GM12878 (cell line): ENCODE data around the gene GABBR2. TPM values are rescaled to one million over a fixed set of nuclear protein-coding genes. Genes with fewer than 3 reads are reported as not detected.

Source experiments
- ATAC-seq: fragments of 200-7000 bp; cut with Tn5 transposase; 3 replicates; pipeline ENCODE4 v1.9.1; 2020; ENCODE audit warnings: mild to moderate bottlenecking, moderate library complexity
- BruUV-seq: library from RNA; stranded (reverse); fragments of 400-500 nt; replicated peaks from 2 replicates; lab custom pipeline; 2021; lab: Mats Ljungman, UMichigan
- CTCF ChIA-PET: fragments of 300-600 bp; sonication (Branson Sonifier 250); formaldehyde crosslinking; extraction: SDS; loops from one replicate; lab custom pipeline; 2021; ENCODE audit warnings: inconsistent platforms; lab: Yijun Ruan, JAX
- POLR2A ChIA-PET: fragments of 350-600 bp; formaldehyde crosslinking; extraction: SDS; loops from one replicate; lab custom pipeline; 2021; ENCODE audit warnings: inconsistent platforms; lab: Charles Lee
- RAD21 ChIA-PET: fragments of 300-600 bp; sonication (Branson Sonifier 250); formaldehyde crosslinking; loops from one replicate; lab custom pipeline; 2023; ENCODE audit warnings: antibody characterized with exemption; ENCODE audit not compliant: unreplicated experiment; lab: Charles Lee
- SMC1A ChIA-PET: fragments of 300-600 bp; sonication (Branson Sonifier 250); formaldehyde crosslinking; loops from one replicate; lab custom pipeline; 2023; ENCODE audit not compliant: unreplicated experiment, uncharacterized antibody; lab: Charles Lee
- DNase-seq: peaks from one replicate; pipeline ENCODE4 v3.0.0-alpha.2; 2011; ENCODE audit warnings: low read depth, low spot score
- FAIRE-seq: peaks from 3 replicates; lab custom pipeline; 2011; peaks lifted over from hg19 to GRCh38; lab: Jason Lieb, UNC
- H2AFZ ChIP-seq: 2 replicates; pipeline ENCODE4 v1.6.0; 2011; ENCODE audit warnings: low read depth, low read length, control low read depth; ENCODE audit not compliant: control insufficient read depth
- H3K27ac ChIP-seq: 2 replicates; pipeline ENCODE4 v1.5.1; 2011; ENCODE audit warnings: control low read depth; ENCODE audit not compliant: control insufficient read depth, insufficient read depth
- H3K27me3 ChIP-seq, 2 experiments: replicated peaks in 1 of 2; 2 replicates each; pipeline versions ENCODE4 v1.6.0 to v1.6.1; 2011; ENCODE audit warnings: low read length in 1 of 2; ENCODE audit not compliant: control insufficient read depth in 2 of 2, insufficient read depth in 2 of 2
- H3K36me3 ChIP-seq, 2 experiments: 2 replicates each; pipeline ENCODE4 v1.5.1; 2011; ENCODE audit warnings: low read length in 1 of 2; ENCODE audit not compliant: control insufficient read depth in 2 of 2, insufficient read depth in 2 of 2
- H3K4me1 ChIP-seq: 2 replicates; pipeline ENCODE4 v1.6.1; 2011; ENCODE audit warnings: mild to moderate bottlenecking, low read length, moderate library complexity, mixed read lengths; ENCODE audit not compliant: control insufficient read depth, insufficient read depth
- H3K4me2 ChIP-seq: 2 replicates; pipeline ENCODE4 v1.6.0; 2011; ENCODE audit warnings: control low read depth; ENCODE audit not compliant: control insufficient read depth, insufficient read depth
- H3K4me3 ChIP-seq: fragments of 200-600 bp; sonication (generic); 2 replicates; pipeline ENCODE4 v1.5.1; 2016
- H3K79me2 ChIP-seq: 2 replicates; pipeline ENCODE4 v1.6.0; 2011; ENCODE audit warnings: low read length; ENCODE audit not compliant: control insufficient read depth, insufficient read depth
- H3K9ac ChIP-seq: 2 replicates; pipeline ENCODE4 v1.8.0; 2011; ENCODE audit warnings: low read length, control low read depth, mixed read lengths; ENCODE audit not compliant: control insufficient read depth, insufficient read depth
- H3K9me3 ChIP-seq: replicated peaks from 3 replicates; pipeline ENCODE4 v1.5.1; 2011; ENCODE audit warnings: mild to moderate bottlenecking, low read length; ENCODE audit not compliant: control insufficient read depth, insufficient read depth
- H4K20me1 ChIP-seq: 2 replicates; pipeline ENCODE4 v1.6.0; 2011; ENCODE audit not compliant: control insufficient read depth, insufficient read depth
- BCL3 ChIP-seq: IDR thresholded peaks from 2 replicates; pipeline ENCODE4 v1.6.1; 2011; ENCODE audit warnings: borderline replicate concordance, low read depth, mild to moderate bottlenecking, moderate library complexity, low read length; ENCODE audit not compliant: insufficient read depth, poor library complexity, severe bottlenecking
- ETV6 ChIP-seq, 2 experiments: fragments of 450-650 bp in 1 of 2; IDR thresholded peaks in 1 of 2; conservative IDR thresholded peaks in 1 of 2; 2 replicates each; pipeline ENCODE4 v1.6.1; 2014; ENCODE audit warnings: antibody characterized with exemption in 1 of 2, borderline replicate concordance in 1 of 2, low read depth in 1 of 2, mild to moderate bottlenecking in 1 of 2, moderate library complexity in 1 of 2
- WRNIP1 ChIP-seq: IDR thresholded peaks from 2 replicates; pipeline ENCODE4 v1.6.1; 2011; ENCODE audit warnings: low read depth, low read length, improper control_type of control experiment, borderline replicate concordance
- WGBS: methylation state at CpG from one replicate; pipeline ENCODE4 v1.1.6; 2016; ENCODE audit warnings: low lambda C conversion rate; ENCODE audit not compliant: insufficient replicate concordance, insufficient coverage; ENCODE audit errors: missing lambda C conversion rate; 5-methylcytosine and 5-hydroxymethylcytosine counted together
- in situ Hi-C: fragments of 300-500 bp; cut with MboI; formaldehyde crosslinking; loops from 9 replicates; pipeline ENCODE4 v1.14.3; 2018; ENCODE audit warnings: mixed read lengths
- intact Hi-C: fragments of 100-400 bp; cut with micrococcal nuclease; formaldehyde crosslinking; loops from one replicate; pipeline ENCODE4 v1.14.2; 2022; ENCODE audit not compliant: unreplicated experiment
- polyA plus RNA-seq, 11 experiments: library from polyadenylated mRNA; depleted of rRNA in 4 of 11; unstranded in 6 of 11; stranded (reverse) in 5 of 11; fragments of >200 nt; fragmentation: Nextera tagmentation in 4 of 11; fragmentation: Illumina TruSeq in 1 of 11; extraction: Ambion mirVana in 4 of 11; extraction: Trizol in 1 of 11; gene quantifications; 1 replicate in 1 of 11; 2 replicates in 10 of 11; pipeline versions ENCODE4 v1.2.1 to v1.2.3, GENCODE V29; 2011 to 2016; ENCODE audit warnings: inconsistent platforms in 2 of 11, missing spikeins in 2 of 11, low read depth in 1 of 11
- total RNA-seq, 4 experiments: library from RNA; depleted of rRNA in 3 of 4; stranded (reverse); fragments of >200 nt in 3 of 4; fragmentation: Illumina TruSeq in 1 of 4; extraction: Trizol in 1 of 4; gene quantifications; 2 replicates each; pipeline versions ENCODE4 v1.2.1 to v1.2.3, GENCODE V29; 2013 to 2021
- TF ChIP-seq, protein P1 (sequence below): IDR thresholded peaks from 2 replicates; pipeline ENCODE4 v1.6.1; 2012; ENCODE audit warnings: mild to moderate bottlenecking, low read depth, low read length

GABBR2 gene
- total and polyA plus RNA-seq, 10 of the 15 experiments (the other 5 are each of a cell fraction or from before 2014, with no cell fraction given), result 0.02 to 2.2 (median 0.06) TPM; not detected in 2

- TF ChIP-seq BCL3 (no peak), WRNIP1 (no peak)
These were observed 230.9 kb downstream of the GABBR2 start (continued) for GRCh38 chr9:98477884-98478283.

DNA sequence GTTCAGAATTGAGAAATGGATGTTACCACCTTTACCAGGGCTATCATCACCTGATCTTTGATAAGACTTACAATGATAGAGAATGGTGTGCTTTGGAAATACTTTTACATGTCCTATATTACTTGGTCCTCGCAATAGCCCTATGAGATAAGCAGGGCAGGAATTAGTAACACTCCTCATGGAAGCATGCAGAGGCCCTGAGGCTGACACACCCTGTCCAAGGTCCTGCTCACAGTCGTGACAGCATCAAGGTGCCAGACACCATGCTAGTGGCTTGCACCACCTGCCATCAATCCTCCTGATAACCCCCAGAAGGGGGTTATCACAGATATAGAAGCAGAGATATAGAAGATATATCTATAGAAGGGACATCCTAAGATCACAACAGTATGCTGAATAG, 236.5 kb downstream of the GABBR2 start:
- no peaks in the 10 kb centered on the region for H3K36me3 ChIP-seq
- no peak overlapping the region for H3K4me3 ChIP-seq
- H3K4me2 ChIP-seq, result no peak overlapping the region
- no peaks in the 10 kb centered on the region for H3K79me2 ChIP-seq
- H3K9me3 ChIP-seq, result no peaks in the 10 kb centered on the region; the same call in 2 of the 3 replicates
- ChIA-PET RAD21 (no interaction called here), POLR2A (no interaction called here), SMC1A (no interaction called here), CTCF (no interaction called here)
- DNase-seq (no peak), ATAC-seq (no peak), FAIRE-seq (no peak)
- no peaks in the 10 kb centered on the region for H3K4me1 ChIP-seq
- in situ Hi-C loops, result no loop called here
- H2AFZ ChIP-seq, result no peak overlapping the region
- BruUV-seq, result no TSS peak
- H4K20me1 ChIP-seq, result no peaks in the 10 kb centered on the region
- 0% methylated on average over 2 of the region's 2 CpGs for WGBS
- intact Hi-C loops, result no loop called here
- H3K9ac ChIP-seq, result no peak overlapping the region
- no peak for TF ChIP-seq ETV6 (conservative IDR thresholded peaks at IDR 0.05 in 1 of 2, IDR thresholded peaks at IDR 0.05 in 1 of 2; ENCODE audit: borderline replicate concordance in 1 of 2, low read depth in 1 of 2)
- TF ChIP-seq, protein P1, sequence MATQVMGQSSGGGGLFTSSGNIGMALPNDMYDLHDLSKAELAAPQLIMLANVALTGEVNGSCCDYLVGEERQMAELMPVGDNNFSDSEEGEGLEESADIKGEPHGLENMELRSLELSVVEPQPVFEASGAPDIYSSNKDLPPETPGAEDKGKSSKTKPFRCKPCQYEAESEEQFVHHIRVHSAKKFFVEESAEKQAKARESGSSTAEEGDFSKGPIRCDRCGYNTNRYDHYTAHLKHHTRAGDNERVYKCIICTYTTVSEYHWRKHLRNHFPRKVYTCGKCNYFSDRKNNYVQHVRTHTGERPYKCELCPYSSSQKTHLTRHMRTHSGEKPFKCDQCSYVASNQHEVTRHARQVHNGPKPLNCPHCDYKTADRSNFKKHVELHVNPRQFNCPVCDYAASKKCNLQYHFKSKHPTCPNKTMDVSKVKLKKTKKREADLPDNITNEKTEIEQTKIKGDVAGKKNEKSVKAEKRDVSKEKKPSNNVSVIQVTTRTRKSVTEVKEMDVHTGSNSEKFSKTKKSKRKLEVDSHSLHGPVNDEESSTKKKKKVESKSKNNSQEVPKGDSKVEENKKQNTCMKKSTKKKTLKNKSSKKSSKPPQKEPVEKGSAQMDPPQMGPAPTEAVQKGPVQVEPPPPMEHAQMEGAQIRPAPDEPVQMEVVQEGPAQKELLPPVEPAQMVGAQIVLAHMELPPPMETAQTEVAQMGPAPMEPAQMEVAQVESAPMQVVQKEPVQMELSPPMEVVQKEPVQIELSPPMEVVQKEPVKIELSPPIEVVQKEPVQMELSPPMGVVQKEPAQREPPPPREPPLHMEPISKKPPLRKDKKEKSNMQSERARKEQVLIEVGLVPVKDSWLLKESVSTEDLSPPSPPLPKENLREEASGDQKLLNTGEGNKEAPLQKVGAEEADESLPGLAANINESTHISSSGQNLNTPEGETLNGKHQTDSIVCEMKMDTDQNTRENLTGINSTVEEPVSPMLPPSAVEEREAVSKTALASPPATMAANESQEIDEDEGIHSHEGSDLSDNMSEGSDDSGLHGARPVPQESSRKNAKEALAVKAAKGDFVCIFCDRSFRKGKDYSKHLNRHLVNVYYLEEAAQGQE, result peak; percentile 57; the same call in 1 of the 2 replicates
- no peak overlapping the region for H3K27ac ChIP-seq
- H3K27me3 ChIP-seq, result peaks cover 0 to 5% of the 10 kb centered on the region in 2 experiments; a peak in 1 of 4 replicates
